HEK293T (cell line): ENCODE data around the gene ETNPPL.

Experiments used
- ARNT ChIP-seq: fragments of 450-650 bp; IDR thresholded peaks from 2 replicates; pipeline ENCODE4 v1.6.1; 2017; ENCODE audit warnings: mild to moderate bottlenecking
- BHLHE40 ChIP-seq: fragments of 450-650 bp; IDR thresholded peaks from 2 replicates; pipeline ENCODE4 v1.6.1; 2016; ENCODE audit warnings: mild to moderate bottlenecking, moderate library complexity, borderline replicate concordance
- FOXA1 ChIP-seq: fragments of 450-650 bp; IDR thresholded peaks from 2 replicates; pipeline ENCODE4 v1.6.1; 2016; ENCODE audit warnings: mild to moderate bottlenecking
- FOXK2 ChIP-seq: fragments of 450-650 bp; IDR thresholded peaks from 2 replicates; pipeline ENCODE4 v1.6.1; 2016; ENCODE audit warnings: mild to moderate bottlenecking
- FOXM1 ChIP-seq: fragments of 450-650 bp; IDR thresholded peaks from 2 replicates; pipeline ENCODE4 v1.6.1; 2017; ENCODE audit warnings: mild to moderate bottlenecking, borderline replicate concordance
- L3MBTL2 ChIP-seq: fragments of 450-650 bp; conservative IDR thresholded peaks from 2 replicates; pipeline ENCODE4 v1.6.1; 2016; ENCODE audit warnings: mild to moderate bottlenecking
- NFRKB ChIP-seq: fragments of 450-650 bp; IDR thresholded peaks from 2 replicates; pipeline ENCODE4 v1.6.1; 2016; ENCODE audit warnings: mild to moderate bottlenecking, moderate library complexity
- SP1 ChIP-seq: fragments of 450-650 bp; IDR thresholded peaks from 2 replicates; pipeline ENCODE4 v1.6.1; 2017
- SUZ12 ChIP-seq: fragments of 450-650 bp; IDR thresholded peaks from 2 replicates; pipeline ENCODE4 v1.6.1; 2016; ENCODE audit warnings: mild to moderate bottlenecking
- TF ChIP-seq, protein P1 (sequence below): fragments of 450-650 bp; IDR thresholded peaks from 2 replicates; pipeline ENCODE4 v1.6.1; 2016

DNA sequence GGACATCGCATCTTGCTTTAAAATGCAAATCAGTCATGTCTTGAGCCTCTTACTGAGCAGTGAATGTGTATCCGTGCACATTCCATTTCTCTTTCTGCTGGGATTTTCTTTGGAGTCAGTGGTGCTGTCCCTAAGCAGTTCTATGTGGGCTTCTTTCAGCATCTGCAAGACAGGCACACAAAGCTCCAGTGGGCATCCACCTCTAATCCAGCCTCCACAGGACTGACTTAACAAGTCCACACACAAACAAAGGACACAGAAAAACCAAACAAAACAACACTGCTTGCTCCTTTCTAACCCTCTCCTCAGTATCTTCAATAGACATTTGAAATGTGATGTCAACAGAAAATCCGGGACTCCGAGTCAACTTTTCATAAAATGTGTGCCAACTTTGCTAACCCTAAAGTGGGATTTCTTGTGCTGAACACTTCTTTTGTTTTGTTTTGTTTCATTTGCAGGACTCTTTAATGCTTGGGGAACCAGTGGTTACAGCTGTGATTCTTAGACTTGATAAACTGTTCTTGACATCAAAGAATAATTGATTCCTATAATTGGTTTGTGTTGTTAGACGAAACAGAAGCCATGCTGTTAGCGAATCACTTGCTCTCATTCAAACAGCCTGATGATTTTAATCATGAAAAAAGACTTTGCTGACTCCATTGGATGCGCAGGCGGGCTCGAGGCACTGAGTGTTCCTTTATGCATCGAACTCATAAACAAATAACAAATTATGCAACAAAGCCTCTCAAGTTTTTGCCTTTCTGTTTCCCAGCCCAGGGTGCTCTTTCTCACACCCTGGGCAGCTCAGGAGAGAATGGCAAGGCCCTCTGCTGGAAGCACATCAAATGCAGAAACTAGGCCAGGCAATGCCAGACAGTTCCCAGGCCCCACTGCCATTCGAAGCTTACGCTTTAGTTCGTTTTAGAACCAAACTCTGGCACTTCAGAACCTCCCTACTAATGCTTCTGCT lies 20.1 kb downstream of the ETNPPL start:
- TF ChIP-seq FOXM1 (no peak), NFRKB (no peak), SUZ12 (no peak), SP1 (no peak), L3MBTL2 (no peak), FOXK2 (no peak), BHLHE40 (no peak), FOXA1 (no peak), ARNT (no peak)
- TF ChIP-seq, protein P1, sequence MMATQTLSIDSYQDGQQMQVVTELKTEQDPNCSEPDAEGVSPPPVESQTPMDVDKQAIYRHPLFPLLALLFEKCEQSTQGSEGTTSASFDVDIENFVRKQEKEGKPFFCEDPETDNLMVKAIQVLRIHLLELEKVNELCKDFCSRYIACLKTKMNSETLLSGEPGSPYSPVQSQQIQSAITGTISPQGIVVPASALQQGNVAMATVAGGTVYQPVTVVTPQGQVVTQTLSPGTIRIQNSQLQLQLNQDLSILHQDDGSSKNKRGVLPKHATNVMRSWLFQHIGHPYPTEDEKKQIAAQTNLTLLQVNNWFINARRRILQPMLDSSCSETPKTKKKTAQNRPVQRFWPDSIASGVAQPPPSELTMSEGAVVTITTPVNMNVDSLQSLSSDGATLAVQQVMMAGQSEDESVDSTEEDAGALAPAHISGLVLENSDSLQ = no peak
